Neural progenitor cell (in vitro differentiated cells): ENCODE measurements around the gene NSUN3. TPM values are rescaled to one million over a fixed set of nuclear protein-coding genes. Genes with fewer than 3 reads are reported as not detected.
"Not testable (repeated sequence)": the region's sequence is repeated elsewhere in the genome, so short reads cannot be mapped to it uniquely, and the experiment has no call there.

ENCODE experiments used
- DNase-seq: peaks from one replicate; pipeline ENCODE4 v3.0.0-alpha.2; 2016; ENCODE audit warnings: low spot score
- H2AFZ ChIP-seq: fragments of 200-600 bp; sonication (generic); replicated peaks from 2 replicates; pipeline ENCODE4 v1.6.1; 2016; ENCODE audit warnings: antibody characterized with exemption
- H3F3A ChIP-seq: fragments of 200-600 bp; sonication (generic); 2 replicates; pipeline ENCODE4 v1.6.1; 2016; ENCODE audit warnings: antibody characterized with exemption, low read depth
- H3K27ac ChIP-seq: fragments of 200-600 bp; sonication (generic); 2 replicates; pipeline ENCODE4 v1.5.1; 2016; ENCODE audit warnings: mild to moderate bottlenecking
- H3K27me3 ChIP-seq: fragments of 200-600 bp; sonication (generic); 2 replicates; pipeline ENCODE4 v1.6.1; 2016; ENCODE audit warnings: mild to moderate bottlenecking, moderate library complexity
- H3K36me3 ChIP-seq: fragments of 200-600 bp; sonication (generic); 2 replicates; pipeline ENCODE4 v1.5.1; 2016
- H3K4me1 ChIP-seq: fragments of 200-600 bp; sonication (generic); 2 replicates; pipeline ENCODE4 v1.6.1; 2016; ENCODE audit warnings: mixed run types
- H3K4me2 ChIP-seq: fragments of 200-600 bp; sonication (generic); 2 replicates; pipeline ENCODE4 v1.6.1; 2016
- H3K4me3 ChIP-seq: fragments of 200-600 bp; sonication (generic); 2 replicates; pipeline ENCODE4 v1.5.1; 2016
- H3K79me2 ChIP-seq: fragments of 200-600 bp; sonication (generic); 2 replicates; pipeline ENCODE4 v1.6.1; 2016; ENCODE audit warnings: low read depth
- H3K9ac ChIP-seq: fragments of 200-600 bp; sonication (generic); 2 replicates; pipeline ENCODE4 v1.6.1; 2016
- H3K9me3 ChIP-seq: fragments of 200-600 bp; sonication (generic); 2 replicates; pipeline ENCODE4 v1.5.1; 2016; ENCODE audit warnings: low read depth
- H4K20me1 ChIP-seq: fragments of 200-600 bp; sonication (generic); 2 replicates; pipeline ENCODE4 v1.6.1; 2016; ENCODE audit warnings: low read depth
- H3K27ac Mint-ChIP-seq: 3 replicates; pipeline ENCODE4 v1.8.0; 2021; ENCODE audit warnings: mixed read lengths
- H3K27me3 Mint-ChIP-seq: 2 replicates; pipeline ENCODE4 v1.8.0; 2022; ENCODE audit warnings: low read depth, mild to moderate bottlenecking, inconsistent platforms, moderate library complexity, mixed read lengths; ENCODE audit not compliant: insufficient read depth
- H3K36me3 Mint-ChIP-seq: 3 replicates; pipeline ENCODE4 v1.8.0; 2021; ENCODE audit warnings: mixed read lengths
- H3K4me1 Mint-ChIP-seq: 3 replicates; pipeline ENCODE4 v1.8.0; 2021; ENCODE audit warnings: mixed read lengths
- H3K4me3 Mint-ChIP-seq: 3 replicates; pipeline ENCODE4 v1.8.0; 2021; ENCODE audit warnings: mild to moderate bottlenecking, moderate library complexity, mixed read lengths
- H3K9me3 Mint-ChIP-seq: 3 replicates; pipeline ENCODE4 v1.8.0; 2020; ENCODE audit warnings: mixed read lengths
- EZH2 ChIP-seq: fragments of 200-600 bp; sonication (generic); IDR thresholded peaks from 2 replicates; pipeline ENCODE4 v1.6.1; 2017; ENCODE audit warnings: antibody characterized with exemption, mild to moderate bottlenecking, moderate library complexity
- EZH2phosphoT487 ChIP-seq: fragments of 200-600 bp; sonication (generic); IDR thresholded peaks from 2 replicates; pipeline ENCODE4 v1.6.1; 2017; ENCODE audit warnings: antibody characterized with exemption
- total RNA-seq: library from RNA; depleted of rRNA; stranded (reverse); fragments of >200 nt; gene quantifications from 2 replicates; pipeline ENCODE4 v1.2.3, GENCODE V29; 2015; ENCODE audit warnings: low replicate concordance
- TF ChIP-seq, protein P1 (sequence below): fragments of 200-600 bp; sonication (generic); IDR thresholded peaks from 2 replicates; pipeline ENCODE4 v1.5.1; 2017; ENCODE audit warnings: antibody characterized with exemption, mild to moderate bottlenecking

NSUN3 gene
- total RNA-seq, 1 donor from 2014 or later, result 22.3 TPM

DNA sequence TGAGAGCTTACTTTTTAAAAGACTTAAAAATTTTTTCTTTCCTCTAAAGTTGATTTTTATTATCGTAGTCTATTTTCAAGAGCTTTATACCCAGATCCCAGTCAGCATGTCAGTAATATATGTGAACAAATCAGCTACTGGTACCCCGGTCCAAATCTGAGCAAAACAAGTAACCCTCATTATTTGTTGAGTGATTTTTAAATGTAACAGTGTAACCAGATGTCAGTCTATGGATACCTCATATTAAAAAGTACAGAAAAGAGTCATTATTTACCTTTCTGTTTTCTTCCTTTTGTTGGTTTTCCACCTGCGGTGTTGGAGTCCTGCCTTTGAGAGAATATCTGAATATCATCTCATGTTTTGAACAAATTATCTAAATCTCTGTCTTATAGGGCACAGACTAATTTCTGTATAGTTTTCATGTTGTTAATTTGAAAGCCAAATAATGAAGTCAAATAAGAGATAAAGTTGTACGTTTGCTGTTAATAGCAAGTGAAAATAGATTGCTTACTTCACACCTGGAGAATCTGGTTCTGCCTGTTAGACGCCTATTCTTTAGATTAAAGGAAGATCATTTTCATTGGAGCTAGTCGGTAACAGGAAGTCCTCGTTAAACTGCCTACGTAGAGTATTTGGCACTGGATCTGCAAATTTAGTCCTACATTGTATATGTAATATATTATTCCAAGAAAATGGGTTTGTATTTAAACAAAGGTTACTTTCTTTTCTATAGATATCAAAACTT, 34.6 kb upstream of the NSUN3 start, which contains the start of gene STX19:
Gene STX19, minus strand, starts transcription at position 505 of the 745 bp plus-strand sequence. CDS start 13,328 bp downstream, outside the sequence.
- no peaks in the 10 kb centered on the region for H3K27me3 ChIP-seq
- no peak within 1 kb of the TSS for H3K9ac ChIP-seq
- H3K36me3 ChIP-seq, result no peaks in the 10 kb centered on the region
- H4K20me1 ChIP-seq, result no peaks in the 10 kb centered on the region
- no peak within 1 kb of the TSS for H3K4me2 ChIP-seq
- peaks cover 3% of the 10 kb centered on the region for H3F3A ChIP-seq
- Mint-ChIP-seq H3K36me3 (peaks cover 10% of the 10 kb centered on the region), H3K4me1 (no peaks in the 10 kb centered on the region), H3K27me3 (no peaks in the 10 kb centered on the region), H3K4me3 (no peak within 1 kb of the TSS), H3K27ac (no peak within 1 kb of the TSS), H3K9me3 (no peaks in the 10 kb centered on the region)
- H2AFZ ChIP-seq, result no peak within 1 kb of the TSS
- TF ChIP-seq EZH2, result no peak
- TF ChIP-seq, protein P1, sequence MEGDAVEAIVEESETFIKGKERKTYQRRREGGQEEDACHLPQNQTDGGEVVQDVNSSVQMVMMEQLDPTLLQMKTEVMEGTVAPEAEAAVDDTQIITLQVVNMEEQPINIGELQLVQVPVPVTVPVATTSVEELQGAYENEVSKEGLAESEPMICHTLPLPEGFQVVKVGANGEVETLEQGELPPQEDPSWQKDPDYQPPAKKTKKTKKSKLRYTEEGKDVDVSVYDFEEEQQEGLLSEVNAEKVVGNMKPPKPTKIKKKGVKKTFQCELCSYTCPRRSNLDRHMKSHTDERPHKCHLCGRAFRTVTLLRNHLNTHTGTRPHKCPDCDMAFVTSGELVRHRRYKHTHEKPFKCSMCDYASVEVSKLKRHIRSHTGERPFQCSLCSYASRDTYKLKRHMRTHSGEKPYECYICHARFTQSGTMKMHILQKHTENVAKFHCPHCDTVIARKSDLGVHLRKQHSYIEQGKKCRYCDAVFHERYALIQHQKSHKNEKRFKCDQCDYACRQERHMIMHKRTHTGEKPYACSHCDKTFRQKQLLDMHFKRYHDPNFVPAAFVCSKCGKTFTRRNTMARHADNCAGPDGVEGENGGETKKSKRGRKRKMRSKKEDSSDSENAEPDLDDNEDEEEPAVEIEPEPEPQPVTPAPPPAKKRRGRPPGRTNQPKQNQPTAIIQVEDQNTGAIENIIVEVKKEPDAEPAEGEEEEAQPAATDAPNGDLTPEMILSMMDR, result no peak
- TF ChIP-seq EZH2phosphoT487, result no peak
- H3K4me1 ChIP-seq, result no peaks in the 10 kb centered on the region
- DNase-seq, result no peak
- no peaks in the 10 kb centered on the region for H3K9me3 ChIP-seq
- H3K4me3 ChIP-seq, result no peak within 1 kb of the TSS
- H3K27ac ChIP-seq, result no peak within 1 kb of the TSS
- H3K79me2 ChIP-seq, result no peaks in the 10 kb centered on the region

DNA sequence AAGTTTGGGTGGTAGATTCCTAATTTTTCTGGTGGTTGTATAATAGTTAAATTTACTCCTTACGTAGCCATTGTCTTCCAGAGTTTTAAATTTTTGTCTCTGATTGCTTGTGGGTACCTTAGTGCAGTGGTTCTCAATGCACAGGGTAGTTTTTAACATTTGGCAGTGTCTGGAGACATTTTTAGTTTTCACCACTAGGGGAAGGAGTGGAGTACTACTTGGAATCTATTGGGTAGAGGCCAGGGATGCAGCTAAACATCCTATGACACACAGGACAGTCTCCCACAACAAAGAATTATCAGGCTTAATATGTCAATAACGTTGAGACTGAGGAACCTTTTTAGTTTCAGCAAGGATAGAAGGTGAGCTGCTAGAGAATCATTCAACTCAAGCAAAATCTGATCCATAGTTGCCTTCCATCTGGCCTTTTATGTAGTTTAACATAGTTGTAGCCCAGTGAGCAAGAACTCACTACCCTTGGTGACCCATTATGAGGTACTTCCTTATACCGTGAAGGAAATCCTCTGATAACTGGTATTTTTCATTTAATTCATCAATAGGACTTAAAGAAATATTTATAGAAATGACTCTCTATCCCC, 25.9 kb upstream of the NSUN3 start:
- peaks cover 9% of the 10 kb centered on the region for H3K36me3 Mint-ChIP-seq
- no peak overlapping the region for H3K27ac Mint-ChIP-seq
- Histone ChIP-seq H3F3A (no peaks in the 10 kb centered on the region), H3K4me3 (no peak overlapping the region), H3K79me2 (no peaks in the 10 kb centered on the region), H3K9me3 (no peaks in the 10 kb centered on the region), H3K27me3 (no peaks in the 10 kb centered on the region), H3K27ac (no peak overlapping the region), H3K9ac (no peak overlapping the region), H2AFZ (no peak overlapping the region), H3K4me1 (no peaks in the 10 kb centered on the region), H4K20me1 (no peaks in the 10 kb centered on the region), H3K36me3 (peaks cover 10% of the 10 kb centered on the region), H3K4me2 (no peak overlapping the region)
- TF ChIP-seq, protein P1, result peak; percentile 61
- TF ChIP-seq EZH2phosphoT487, result no peak
- TF ChIP-seq EZH2, result no peak
- H3K27me3 Mint-ChIP-seq, result no peaks in the 10 kb centered on the region
- no peaks in the 10 kb centered on the region for H3K9me3 Mint-ChIP-seq
- no peaks in the 10 kb centered on the region for H3K4me1 Mint-ChIP-seq
- no peak overlapping the region for H3K4me3 Mint-ChIP-seq
- DNase-seq, result peak; percentile 41

DNA sequence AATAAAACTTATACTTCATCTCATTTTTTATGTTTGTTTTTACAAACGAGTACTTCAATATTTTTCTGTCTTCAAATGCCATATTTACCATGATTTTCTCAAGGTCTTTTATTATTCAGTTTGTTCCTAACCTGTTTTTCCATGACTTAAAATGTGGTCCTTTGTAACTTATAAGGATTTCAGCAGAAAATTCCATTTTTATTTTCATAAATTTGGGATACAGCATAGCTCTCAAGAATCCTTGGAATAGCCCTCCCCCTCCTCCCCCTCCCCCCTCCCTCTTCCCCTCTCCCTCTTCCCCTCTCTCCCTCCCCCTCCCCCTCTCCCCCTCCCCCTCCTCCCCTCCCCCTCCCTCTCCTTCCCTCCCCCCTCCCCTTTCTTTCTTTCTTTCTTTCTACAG, 19.6 kb upstream of the NSUN3 start:
- peaks cover 14% of the 10 kb centered on the region for H3K36me3 ChIP-seq
- H3K4me3 ChIP-seq, result no peak overlapping the region
- no peak overlapping the region for H3K27ac Mint-ChIP-seq

DNA sequence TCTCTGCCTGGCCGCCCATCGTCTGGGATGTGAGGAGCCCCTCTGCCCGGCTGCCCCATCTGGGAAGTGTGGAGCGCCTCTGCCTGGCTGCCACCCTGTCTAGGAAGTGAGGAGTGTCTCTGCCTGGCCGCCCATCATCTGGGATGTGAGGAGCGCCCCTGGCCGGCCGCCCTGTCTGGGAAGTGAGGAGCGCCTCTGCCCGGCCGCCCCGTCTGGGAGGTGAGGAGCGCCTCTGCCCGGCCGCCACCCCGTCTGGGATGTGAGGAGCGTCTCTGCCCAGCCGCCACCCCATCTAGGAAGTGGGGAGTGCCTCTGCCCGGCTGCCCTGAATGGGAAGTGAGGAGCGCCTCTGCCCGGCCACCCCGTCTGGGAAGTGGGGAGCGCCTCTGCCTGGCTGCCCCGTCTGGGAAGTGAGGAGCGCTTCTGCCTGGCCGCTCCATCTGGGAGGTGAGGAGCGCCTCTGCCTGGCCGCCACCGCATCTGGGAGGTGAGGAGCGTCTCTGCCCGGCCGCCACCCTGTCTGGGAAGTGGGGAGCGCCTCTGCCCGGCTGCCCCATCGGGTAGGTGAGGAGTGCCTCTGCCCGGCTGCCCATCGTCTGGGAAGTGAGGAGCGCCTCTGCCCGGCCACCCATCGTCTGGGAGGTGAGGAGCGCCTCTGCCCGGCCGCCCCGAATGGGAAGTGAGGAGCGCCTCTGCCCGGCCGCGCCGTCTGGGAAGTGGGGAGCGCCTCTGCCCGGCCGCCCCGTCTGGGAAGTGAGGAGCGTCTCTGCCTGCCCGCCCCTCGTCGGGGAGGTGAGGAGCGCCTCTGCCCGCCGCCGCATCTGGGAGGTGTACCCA, 18.5 kb upstream of the NSUN3 start:
- H3K79me2 ChIP-seq, H3K27me3 ChIP-seq, H3K4me3 ChIP-seq, H3K9ac ChIP-seq, H3F3A ChIP-seq, H3K27ac ChIP-seq, H3K4me3 Mint-ChIP-seq, H3K9me3 ChIP-seq, DNase-seq, H2AFZ ChIP-seq, H3K4me2 ChIP-seq, H4K20me1 ChIP-seq, H3K27ac Mint-ChIP-seq, H3K27me3 Mint-ChIP-seq, H3K4me1 Mint-ChIP-seq, H3K4me1 ChIP-seq: not testable (repeated sequence)
- Mint-ChIP-seq H3K36me3 (peaks cover 22% of the 10 kb centered on the region), H3K9me3 (peaks cover 15% of the 10 kb centered on the region)
- peaks cover 14% of the 10 kb centered on the region for H3K36me3 ChIP-seq

More for the DNA sequence above, 19.6 kb upstream of the NSUN3 start:
- Histone ChIP-seq H3K9ac (no peak overlapping the region), H4K20me1 (no peaks in the 10 kb centered on the region), H3K27me3 (no peaks in the 10 kb centered on the region), H3K4me2 (no peak overlapping the region), H3K27ac (no peak overlapping the region), H2AFZ (no peak overlapping the region), H3F3A (peaks cover 8% of the 10 kb centered on the region), H3K9me3 (peaks cover 3% of the 10 kb centered on the region), H3K79me2 (no peaks in the 10 kb centered on the region), H3K4me1 (no peaks in the 10 kb centered on the region)
- no peaks in the 10 kb centered on the region for H3K27me3 Mint-ChIP-seq
- H3K9me3 Mint-ChIP-seq, result peaks cover 15% of the 10 kb centered on the region
- H3K36me3 Mint-ChIP-seq, result peaks cover 21% of the 10 kb centered on the region
- H3K4me1 Mint-ChIP-seq, result no peaks in the 10 kb centered on the region
- no peak overlapping the region for H3K4me3 Mint-ChIP-seq
- no peak for TF ChIP-seq EZH2phosphoT487
- TF ChIP-seq, protein P1, result no peak
- TF ChIP-seq EZH2, result no peak
- no peak for DNase-seq
